ENCODE measurements around the gene ETDC.

GRCh38 chrX:135307171-135307570, 2.1 kb upstream of the ETDC start:
- no peak for TF ChIP-seq MAX (CRISPR knock-in tag; IDR thresholded peaks at IDR 0.05)
- no peak for TF ChIP-seq CTCF (IDR thresholded peaks at IDR 0.05)
- no peak for TF ChIP-seq ZNF423 (CRISPR knock-in tag; IDR thresholded peaks at IDR 0.05)

Measured in WTC11 (cell line).